Stimulated activated CD4-positive, alpha-beta T cell treated with anti-CD3 and anti-CD28 coated beads, Interleukin-2, amount 100 ng/mL, for 4 hours (primary cell): ENCODE data around the gene SHOX.
"Not testable (repeated sequence)": the region's sequence is repeated elsewhere in the genome, so short reads cannot be mapped to it uniquely, and the experiment has no call there.

Source experiments
- DNase-seq: peaks from one replicate; pipeline ENCODE4 v3.0.0-alpha.2; 2020; ENCODE audit warnings: low read depth

The SHOX gene

DNA sequence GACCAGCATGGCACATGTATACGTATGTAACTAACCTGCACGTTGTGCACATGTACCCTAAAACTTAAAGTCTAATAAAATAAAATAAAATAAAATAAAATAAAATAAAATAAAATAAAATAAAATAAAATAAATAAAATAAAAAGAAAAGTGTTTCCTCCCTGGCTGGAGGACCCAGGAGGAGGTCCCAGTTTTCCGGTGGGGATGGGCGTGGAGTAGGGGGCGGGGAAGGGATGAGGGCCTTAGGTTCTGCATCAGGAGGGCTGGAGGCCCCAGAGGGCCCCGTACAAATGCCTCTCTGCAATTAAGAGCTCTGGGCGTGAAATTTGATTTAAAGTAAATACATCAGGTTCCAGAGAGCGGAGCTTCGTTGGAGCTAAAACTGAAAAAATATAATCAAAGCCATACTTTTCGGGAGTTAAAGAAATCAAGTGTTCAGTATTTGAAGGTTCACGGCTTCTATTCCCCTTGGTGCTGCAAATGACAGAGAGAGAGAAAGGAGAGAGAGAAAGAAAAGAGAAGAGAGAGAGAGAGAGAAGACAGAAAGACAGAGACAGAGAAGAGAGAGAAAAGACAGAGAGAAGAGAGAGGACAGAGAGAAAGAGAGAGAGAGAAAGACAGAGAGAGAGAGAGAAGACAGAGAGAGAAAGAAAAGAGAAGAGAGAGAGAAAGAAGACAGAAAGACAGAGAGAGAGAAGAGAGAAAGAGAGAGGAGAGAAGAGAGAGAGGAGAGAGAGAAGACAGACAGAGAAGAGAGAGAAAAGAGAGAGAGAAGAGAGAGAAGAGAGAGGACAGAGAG is 8.7 kb upstream of the SHOX start:
- no peak for DNase-seq

- DNase-seq = not testable (repeated sequence)
Measured at GRCh38 chrX:622802-623201, 7.8 kb upstream of the SHOX start.

- DNase-seq = no peak
Measured at GRCh38 chrX:623268-623598, 7.4 kb upstream of the SHOX start.

DNA sequence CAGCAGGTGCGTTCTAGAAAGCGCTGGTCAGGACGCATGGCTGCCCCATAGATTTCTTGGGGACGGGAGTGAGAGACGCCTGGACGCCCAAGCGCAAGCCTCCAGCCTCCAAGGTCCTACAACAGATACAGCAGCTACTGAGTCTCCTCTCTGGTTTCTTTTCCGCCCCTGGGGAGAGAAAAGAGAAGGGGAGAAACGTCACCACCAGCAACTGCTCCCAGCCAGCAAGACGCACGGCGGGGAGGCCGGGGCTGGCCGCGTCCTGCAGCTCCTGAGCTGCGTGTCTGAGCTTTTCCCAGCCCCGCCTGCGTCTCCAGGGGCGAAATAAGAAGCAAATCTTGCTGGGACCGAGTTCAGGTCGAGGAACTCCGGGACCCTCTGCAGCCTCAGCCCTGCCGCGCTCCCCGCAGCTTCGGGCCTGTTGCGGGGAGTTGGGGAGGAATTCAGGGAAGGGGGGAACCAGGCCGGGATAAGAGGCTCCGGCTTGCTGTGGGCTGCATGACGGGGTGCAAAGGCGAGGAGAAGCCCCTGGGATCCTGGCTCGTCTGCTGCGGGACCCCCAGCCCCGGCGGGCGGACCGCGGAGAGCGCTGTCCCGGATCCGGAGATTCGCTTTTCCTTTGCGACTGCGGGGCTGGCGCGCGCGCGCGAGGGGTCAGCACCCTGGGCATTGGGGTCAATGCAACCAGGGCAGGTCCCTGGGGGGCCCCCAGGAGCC is 6.8 kb upstream of the SHOX start:
- no peak for DNase-seq

DNA sequence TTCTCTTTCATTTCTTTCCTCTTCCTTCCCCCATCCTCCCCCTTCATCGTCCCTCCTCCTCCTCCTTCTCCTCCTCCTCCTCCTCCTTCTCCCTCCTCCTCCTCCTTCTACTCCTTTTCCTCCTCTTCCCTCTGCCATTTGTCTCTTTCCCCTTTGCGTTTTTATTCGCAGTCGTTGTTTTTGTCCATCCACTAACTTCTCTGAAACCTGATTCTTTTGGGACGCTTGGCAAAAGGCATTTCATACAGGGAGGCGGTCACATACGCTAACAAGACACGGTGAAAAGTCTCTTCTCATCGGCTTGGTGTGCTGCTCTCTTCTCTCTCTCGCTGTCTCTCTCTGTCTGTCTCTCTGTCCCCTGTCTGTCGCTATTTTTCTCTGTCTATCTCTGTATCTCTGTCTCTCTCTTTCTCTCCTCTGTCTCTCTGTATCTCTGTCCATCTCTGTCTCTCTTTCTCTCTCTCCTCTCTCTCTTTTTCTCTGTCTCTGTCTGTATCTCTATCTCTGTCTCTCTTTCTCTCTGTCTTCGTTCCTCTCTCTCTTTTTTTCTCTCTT is 5.4 kb upstream of the SHOX start:
- DNase-seq = no peak

- DNase-seq = not testable (repeated sequence)
Measured at GRCh38 chrX:626047-626446, 4.5 kb upstream of the SHOX start.

GRCh38 chrX:626745-627509 is 3.7 kb upstream of the SHOX start:
- DNase-seq = no peak

DNA sequence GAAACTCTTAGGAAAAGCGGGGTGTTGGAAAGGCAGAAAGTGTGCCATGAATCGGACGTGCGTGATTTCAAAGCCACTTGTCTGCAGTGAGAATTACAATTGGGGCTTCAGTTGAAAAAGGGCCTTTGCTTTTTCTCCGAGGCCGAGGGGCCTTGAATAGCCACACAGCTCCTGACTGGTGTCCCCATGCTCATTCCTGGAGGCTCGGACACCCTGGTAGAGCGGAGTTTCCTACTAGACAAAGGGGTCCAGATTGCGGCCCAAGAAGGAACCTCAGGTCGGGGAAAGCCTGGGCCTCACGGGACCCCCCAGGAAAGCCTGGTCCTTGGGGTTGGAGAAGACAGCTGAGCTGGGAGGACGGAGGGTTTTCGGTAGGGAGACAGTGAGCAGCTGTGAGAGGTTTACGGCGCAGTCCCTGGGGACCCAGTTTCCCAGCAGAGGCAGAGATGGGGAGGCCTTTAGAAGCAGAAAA is 3.0 kb upstream of the SHOX start:
- DNase-seq = no peak

DNA sequence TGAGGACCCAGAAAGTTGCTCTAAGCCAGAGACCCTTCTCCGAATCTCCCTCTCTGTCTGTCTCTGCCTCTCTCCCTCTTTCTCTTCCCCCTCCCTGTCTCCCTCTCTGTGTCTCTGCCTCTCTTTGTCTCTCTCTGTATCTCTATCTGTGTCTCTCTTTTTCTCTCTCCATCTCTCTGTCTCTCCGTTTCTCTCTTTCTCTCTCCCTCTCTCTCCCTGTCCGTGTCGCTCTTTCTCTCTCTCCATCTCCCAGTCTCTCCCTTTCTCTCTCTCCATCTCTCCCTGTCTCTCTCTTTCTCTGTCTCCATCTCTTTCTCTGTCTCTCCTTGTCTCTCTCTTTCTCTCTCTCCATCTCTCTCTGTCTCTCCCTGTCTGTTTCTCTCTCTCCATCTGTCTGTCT is 2.6 kb upstream of the SHOX start:
- DNase-seq = no peak

- no peak for DNase-seq
Measured at GRCh38 chrX:629230-630006, 1.2 kb upstream of the SHOX start.

GRCh38 chrX:630007-630611 is 482 bp upstream of the SHOX start:
- DNase-seq = no peak

GRCh38 chrX:631802-632365 is 1.3 kb downstream of the SHOX start:
- DNase-seq = no peak

DNA sequence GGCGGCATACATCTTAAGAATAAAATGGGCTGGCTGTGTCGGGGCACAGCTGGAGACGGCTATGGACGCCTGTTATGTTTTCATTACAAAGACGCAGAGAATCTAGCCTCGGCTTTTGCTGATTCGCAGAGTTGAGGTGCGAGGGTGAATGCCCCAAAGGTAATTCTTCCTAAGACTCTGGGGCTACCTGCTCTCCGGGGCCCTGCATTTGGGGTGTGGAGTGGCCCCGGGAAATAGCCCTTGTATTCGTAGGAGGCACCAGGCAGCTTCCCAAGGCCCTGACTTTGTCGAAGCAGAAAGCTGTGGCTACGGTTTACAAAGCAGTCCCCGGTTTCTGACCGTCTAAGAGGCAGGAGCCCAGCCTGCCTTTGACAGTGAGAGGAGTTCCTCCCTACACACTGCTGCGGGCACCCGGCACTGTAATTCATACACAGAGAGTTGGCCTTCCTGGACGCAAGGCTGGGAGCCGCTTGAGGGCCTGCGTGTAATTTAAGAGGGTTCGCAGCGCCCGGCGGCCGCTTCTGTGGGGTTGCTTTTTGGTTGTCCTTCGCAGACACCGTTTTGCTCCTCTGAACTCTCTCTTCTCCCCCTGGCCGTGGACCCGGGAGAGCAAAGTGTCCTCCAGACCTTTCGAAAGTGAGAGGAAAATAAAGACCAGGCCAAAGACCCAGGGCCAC is 1.9 kb downstream of the SHOX start:
- DNase-seq = no peak

DNA sequence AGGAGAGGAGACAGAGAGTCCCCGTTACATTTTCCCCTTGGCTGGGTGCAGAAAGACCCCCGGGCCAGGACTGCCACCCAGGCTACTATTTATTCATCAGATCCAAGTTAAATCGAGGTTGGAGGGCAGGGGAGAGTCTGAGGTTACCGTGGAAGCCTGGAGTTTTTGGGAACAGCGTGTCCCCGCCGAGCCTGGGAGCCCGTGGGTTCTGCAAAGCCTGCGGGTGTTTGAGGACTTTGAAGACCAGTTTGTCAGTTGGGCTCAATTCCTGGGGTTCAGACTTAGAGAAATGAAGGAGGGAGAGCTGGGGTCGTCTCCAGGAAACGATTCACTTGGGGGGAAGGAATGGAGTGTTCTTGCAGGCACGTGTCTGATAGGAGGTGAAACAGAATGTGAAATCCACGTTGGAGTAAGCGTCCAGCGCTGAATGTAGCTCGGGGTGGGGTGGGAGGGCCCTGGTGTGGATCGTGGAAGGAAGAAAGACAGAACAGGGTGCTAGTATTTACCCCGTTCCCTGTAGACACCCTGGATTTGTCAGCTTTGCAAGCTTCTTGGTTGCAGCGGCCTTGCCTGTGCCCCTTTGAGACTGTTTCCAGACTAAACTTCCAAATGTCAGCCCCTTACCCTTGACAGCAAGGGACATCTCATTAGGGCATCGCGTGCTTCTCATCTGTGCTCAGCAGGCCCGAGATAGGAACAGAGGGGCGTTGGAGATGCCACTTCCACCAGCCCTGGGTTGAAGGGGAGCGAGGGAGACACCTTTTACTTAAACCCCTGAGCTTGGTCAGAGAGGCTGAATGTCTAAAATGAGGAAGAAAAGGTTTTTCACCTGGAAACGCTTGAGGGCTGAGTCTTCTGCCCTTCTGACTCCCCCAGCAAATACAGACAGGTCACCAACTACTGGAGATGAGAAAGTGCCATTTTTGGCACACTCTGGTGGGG is 2.7 kb downstream of the SHOX start:
- no peak for DNase-seq

DNA sequence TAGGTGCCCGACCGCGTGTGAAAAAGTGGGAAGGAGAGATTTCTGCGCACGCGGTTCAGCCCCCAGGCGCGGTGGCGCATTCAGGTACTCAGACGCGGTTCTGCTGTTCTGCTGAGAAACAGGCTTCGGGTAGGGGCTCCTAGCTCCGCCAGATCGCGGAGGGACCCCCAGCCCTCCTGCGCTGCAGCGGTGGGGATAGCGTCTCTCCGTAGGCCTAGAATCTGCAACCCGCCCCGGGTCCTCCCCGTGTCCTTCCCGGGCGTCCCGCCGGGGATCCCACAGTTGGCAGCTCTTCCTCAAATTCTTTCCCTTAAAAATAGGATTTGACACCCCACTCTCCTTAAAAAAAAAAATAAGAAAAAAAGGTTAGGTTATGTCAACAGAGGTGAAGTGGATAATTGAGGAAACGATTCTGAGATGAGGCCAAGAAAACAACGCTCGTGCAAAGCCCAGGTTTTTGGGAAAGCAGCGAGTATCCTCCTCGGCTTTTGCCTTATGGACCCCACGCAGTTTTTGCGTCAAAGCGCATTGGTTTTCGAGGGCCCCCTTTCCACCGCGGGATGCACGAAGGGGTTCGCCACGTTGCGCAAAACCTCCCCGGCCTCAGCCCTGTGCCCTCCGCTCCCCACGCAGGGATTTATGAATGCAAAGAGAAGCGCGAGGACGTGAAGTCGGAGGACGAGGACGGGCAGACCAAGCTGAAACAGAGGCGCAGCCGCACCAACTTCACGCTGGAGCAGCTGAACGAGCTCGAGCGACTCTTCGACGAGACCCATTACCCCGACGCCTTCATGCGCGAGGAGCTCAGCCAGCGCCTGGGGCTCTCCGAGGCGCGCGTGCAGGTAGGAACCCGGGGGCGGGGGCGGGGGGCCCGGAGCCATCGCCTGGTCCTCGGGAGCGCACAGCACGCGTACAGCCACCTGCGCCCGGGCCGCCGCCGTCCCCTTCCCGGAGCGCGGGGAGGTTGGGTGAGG is 3.7 kb downstream of the SHOX start:
- DNase-seq = no peak

DNA sequence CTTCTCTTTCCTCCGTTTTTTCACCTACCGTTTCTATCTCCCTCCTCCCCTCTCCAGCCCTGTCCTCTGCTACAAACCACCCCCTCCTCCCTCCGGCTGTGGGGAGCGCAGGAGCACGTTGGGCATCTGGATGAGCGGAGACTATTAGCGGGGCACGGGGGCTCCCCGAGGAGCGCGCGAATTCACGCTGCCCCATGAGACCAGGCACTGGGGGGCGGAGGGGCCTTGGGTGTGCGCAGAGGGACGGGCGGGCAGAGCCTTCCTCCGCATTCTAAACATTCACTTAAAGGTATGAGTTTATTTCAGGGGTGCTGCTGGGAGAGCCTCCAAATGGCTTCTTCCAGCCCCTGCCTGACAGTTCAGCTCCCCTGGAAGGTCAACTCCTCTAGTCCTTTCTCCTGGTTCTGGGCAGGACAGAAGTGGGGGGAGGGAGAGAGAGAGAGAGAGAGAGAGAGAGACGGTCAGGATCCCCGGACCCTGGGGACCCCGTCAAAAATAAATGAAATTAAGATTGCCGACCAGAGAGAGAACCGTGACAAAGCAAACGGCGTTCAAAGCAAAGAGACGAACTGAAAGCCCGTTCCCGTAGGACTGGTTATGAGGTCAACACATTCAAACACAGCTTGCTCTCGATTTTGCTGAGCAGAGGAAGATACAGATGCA is 5.0 kb downstream of the SHOX start:
- DNase-seq = no peak

DNA sequence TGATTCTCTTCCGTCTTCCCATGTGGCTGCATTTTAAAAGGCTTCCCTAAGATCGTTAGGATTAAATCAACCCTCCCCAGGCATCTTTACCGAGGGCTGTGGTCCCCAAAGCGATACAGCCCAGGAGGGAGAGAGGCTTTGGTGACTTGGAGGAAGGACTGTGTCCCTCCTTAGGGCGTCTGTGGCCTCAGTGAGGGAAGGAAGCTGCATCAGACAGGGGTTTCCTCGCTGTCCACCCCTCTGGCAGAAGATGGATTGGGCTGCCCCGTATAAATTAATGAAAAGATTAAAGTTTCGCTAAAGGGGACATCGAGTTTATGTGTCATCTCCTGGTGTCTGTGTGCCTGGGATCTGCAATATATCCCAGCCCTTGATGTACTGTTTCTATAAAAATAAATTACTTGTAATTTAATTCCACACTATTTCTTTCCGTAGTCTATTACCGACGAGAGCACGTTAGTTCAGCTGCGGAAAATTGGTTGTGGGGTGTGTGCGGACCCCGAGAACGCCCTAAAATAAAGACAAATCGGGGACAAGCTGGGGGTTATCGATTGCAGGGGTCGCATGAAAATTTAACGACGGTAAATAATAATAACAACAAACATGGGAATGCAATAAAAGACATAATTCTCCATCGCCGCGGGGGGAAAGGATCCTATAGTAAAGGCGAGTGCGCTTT is 6.5 kb downstream of the SHOX start:
- no peak for DNase-seq
